ENCODE results near the gene ARHGAP11A. TPM values are rescaled to one million over a fixed set of nuclear protein-coding genes. Genes with fewer than 3 reads are reported as not detected.

The ARHGAP11A gene
- total and polyA plus RNA-seq, 2 of the 8 experiments (the other 6 are each of a cell fraction or from before 2014, with no cell fraction given), result 8.1 to 112 TPM

DNA sequence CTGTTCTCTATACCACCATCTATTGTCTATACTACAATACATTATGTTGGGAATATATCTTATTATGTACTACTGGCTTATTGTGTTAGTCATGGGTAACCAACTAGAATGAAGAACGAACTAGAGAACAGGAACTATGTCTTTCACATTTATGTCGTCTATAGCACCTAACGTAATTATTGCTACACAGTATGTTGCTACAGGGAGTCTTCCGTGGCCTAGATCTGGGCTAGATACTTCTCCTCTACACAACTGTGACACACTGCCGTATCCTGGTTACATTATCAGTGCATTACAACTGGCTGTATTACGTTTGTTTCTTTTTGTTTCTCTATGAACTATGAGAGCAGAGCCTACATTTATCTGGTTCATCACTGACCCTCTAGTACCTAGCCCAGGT lies 60.2 kb downstream of the ARHGAP11A start (continued):
- TF ChIP-seq, protein P1, sequence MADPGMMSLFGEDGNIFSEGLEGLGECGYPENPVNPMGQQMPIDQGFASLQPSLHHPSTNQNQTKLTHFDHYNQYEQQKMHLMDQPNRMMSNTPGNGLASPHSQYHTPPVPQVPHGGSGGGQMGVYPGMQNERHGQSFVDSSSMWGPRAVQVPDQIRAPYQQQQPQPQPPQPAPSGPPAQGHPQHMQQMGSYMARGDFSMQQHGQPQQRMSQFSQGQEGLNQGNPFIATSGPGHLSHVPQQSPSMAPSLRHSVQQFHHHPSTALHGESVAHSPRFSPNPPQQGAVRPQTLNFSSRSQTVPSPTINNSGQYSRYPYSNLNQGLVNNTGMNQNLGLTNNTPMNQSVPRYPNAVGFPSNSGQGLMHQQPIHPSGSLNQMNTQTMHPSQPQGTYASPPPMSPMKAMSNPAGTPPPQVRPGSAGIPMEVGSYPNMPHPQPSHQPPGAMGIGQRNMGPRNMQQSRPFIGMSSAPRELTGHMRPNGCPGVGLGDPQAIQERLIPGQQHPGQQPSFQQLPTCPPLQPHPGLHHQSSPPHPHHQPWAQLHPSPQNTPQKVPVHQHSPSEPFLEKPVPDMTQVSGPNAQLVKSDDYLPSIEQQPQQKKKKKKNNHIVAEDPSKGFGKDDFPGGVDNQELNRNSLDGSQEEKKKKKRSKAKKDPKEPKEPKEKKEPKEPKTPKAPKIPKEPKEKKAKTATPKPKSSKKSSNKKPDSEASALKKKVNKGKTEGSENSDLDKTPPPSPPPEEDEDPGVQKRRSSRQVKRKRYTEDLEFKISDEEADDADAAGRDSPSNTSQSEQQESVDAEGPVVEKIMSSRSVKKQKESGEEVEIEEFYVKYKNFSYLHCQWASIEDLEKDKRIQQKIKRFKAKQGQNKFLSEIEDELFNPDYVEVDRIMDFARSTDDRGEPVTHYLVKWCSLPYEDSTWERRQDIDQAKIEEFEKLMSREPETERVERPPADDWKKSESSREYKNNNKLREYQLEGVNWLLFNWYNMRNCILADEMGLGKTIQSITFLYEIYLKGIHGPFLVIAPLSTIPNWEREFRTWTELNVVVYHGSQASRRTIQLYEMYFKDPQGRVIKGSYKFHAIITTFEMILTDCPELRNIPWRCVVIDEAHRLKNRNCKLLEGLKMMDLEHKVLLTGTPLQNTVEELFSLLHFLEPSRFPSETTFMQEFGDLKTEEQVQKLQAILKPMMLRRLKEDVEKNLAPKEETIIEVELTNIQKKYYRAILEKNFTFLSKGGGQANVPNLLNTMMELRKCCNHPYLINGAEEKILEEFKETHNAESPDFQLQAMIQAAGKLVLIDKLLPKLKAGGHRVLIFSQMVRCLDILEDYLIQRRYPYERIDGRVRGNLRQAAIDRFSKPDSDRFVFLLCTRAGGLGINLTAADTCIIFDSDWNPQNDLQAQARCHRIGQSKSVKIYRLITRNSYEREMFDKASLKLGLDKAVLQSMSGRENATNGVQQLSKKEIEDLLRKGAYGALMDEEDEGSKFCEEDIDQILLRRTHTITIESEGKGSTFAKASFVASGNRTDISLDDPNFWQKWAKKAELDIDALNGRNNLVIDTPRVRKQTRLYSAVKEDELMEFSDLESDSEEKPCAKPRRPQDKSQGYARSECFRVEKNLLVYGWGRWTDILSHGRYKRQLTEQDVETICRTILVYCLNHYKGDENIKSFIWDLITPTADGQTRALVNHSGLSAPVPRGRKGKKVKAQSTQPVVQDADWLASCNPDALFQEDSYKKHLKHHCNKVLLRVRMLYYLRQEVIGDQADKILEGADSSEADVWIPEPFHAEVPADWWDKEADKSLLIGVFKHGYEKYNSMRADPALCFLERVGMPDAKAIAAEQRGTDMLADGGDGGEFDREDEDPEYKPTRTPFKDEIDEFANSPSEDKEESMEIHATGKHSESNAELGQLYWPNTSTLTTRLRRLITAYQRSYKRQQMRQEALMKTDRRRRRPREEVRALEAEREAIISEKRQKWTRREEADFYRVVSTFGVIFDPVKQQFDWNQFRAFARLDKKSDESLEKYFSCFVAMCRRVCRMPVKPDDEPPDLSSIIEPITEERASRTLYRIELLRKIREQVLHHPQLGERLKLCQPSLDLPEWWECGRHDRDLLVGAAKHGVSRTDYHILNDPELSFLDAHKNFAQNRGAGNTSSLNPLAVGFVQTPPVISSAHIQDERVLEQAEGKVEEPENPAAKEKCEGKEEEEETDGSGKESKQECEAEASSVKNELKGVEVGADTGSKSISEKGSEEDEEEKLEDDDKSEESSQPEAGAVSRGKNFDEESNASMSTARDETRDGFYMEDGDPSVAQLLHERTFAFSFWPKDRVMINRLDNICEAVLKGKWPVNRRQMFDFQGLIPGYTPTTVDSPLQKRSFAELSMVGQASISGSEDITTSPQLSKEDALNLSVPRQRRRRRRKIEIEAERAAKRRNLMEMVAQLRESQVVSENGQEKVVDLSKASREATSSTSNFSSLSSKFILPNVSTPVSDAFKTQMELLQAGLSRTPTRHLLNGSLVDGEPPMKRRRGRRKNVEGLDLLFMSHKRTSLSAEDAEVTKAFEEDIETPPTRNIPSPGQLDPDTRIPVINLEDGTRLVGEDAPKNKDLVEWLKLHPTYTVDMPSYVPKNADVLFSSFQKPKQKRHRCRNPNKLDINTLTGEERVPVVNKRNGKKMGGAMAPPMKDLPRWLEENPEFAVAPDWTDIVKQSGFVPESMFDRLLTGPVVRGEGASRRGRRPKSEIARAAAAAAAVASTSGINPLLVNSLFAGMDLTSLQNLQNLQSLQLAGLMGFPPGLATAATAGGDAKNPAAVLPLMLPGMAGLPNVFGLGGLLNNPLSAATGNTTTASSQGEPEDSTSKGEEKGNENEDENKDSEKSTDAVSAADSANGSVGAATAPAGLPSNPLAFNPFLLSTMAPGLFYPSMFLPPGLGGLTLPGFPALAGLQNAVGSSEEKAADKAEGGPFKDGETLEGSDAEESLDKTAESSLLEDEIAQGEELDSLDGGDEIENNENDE (IDR thresholded peaks at IDR 0.05; ENCODE audit: insufficient replicate concordance, low read length), result no peak
- TF ChIP-seq BCL11A (IDR thresholded peaks at IDR 0.05; ENCODE audit: low read depth in 2 of 2, low read length in 2 of 2), result no peak
